CD14-positive monocyte (primary cell): ENCODE data around the gene PVALEF. TPM values are rescaled to one million over a fixed set of nuclear protein-coding genes. Genes with fewer than 3 reads are reported as not detected.

Experiments used
- DNase-seq, 3 donors: peaks; one replicate each; pipeline ENCODE4 v3.0.0-alpha.2; 2011 to 2022
- H2AFZ ChIP-seq: 2 replicates; pipeline ENCODE4 v1.6.0; 2012; ENCODE audit warnings: mild to moderate bottlenecking, low read depth, low read length, inconsistent platforms; ENCODE audit not compliant: insufficient read depth, poor library complexity, severe bottlenecking
- H3K27ac ChIP-seq, 2 donors: 1 replicate in 1 of 2; 2 replicates in 1 of 2; pipeline ENCODE4 v1.5.1; 2012 to 2013; ENCODE audit warnings: low read length in 2 of 2, control low read depth in 1 of 2, inconsistent platforms in 1 of 2, low read depth in 1 of 2, mild to moderate bottlenecking in 1 of 2
- H3K27me3 ChIP-seq, 2 donors: one replicate each; pipeline versions ENCODE4 v1.6.0 to v1.6.1; 2011 to 2013; ENCODE audit warnings: low read length in 2 of 2; ENCODE audit not compliant: control insufficient read depth in 2 of 2, insufficient read depth in 2 of 2
- H3K36me3 ChIP-seq, 2 donors: replicated peaks in 1 of 2; 1 replicate in 1 of 2; 2 replicates in 1 of 2; pipeline versions ENCODE4 v1.5.1 to v1.6.1; 2012 to 2013; ENCODE audit warnings: low read length in 2 of 2, control low read depth in 1 of 2, inconsistent platforms in 1 of 2, mild to moderate bottlenecking in 1 of 2; ENCODE audit not compliant: insufficient read depth in 2 of 2, control insufficient read depth in 1 of 2
- H3K4me1 ChIP-seq, 2 donors: 1 replicate in 1 of 2; 2 replicates in 1 of 2; pipeline versions ENCODE4 v1.5.1 to v1.6.1; 2012 to 2013; ENCODE audit warnings: low read length in 2 of 2, control low read depth in 1 of 2, inconsistent platforms in 1 of 2, mild to moderate bottlenecking in 1 of 2, moderate library complexity in 1 of 2; ENCODE audit not compliant: insufficient read depth in 2 of 2, control insufficient read depth in 1 of 2
- H3K4me2 ChIP-seq: replicated peaks from 2 replicates; pipeline ENCODE3; 2012; ENCODE audit warnings: low read length, moderate library complexity, mild to moderate bottlenecking; ENCODE audit not compliant: poor library complexity, severe bottlenecking; ENCODE audit errors: extremely low read depth
- H3K4me3 ChIP-seq, 3 experiments: fragments of 200-600 bp in 1 of 3; sonication (generic) in 1 of 3; replicated peaks in 1 of 3; 1 replicate in 2 of 3; 2 replicates in 1 of 3; pipeline ENCODE4 v1.5.1; 2011 to 2013; ENCODE audit warnings: low read length in 3 of 3, mild to moderate bottlenecking in 3 of 3, control low read depth in 2 of 3, low read depth in 2 of 3, inconsistent platforms in 1 of 3, moderate library complexity in 1 of 3
- H3K79me2 ChIP-seq: 2 replicates; pipeline ENCODE4 v1.6.0; 2012; ENCODE audit warnings: mild to moderate bottlenecking, control low read depth, inconsistent platforms, low read length, moderate library complexity; ENCODE audit not compliant: insufficient read depth
- H3K9ac ChIP-seq: 2 replicates; pipeline ENCODE4 v1.6.0; 2017; ENCODE audit warnings: low read length, mild to moderate bottlenecking; ENCODE audit not compliant: insufficient read depth, poor library complexity, severe bottlenecking
- H3K9me3 ChIP-seq, 2 donors: replicated peaks in 1 of 2; 1 replicate in 1 of 2; 2 replicates in 1 of 2; pipeline versions ENCODE4 v1.5.1 to v1.6.1; 2012 to 2013; ENCODE audit warnings: low read length in 2 of 2, control low read depth in 1 of 2; ENCODE audit not compliant: control insufficient read depth in 1 of 2, insufficient read depth in 1 of 2
- H4K20me1 ChIP-seq: 2 replicates; pipeline ENCODE4 v1.6.0; 2012; ENCODE audit warnings: mild to moderate bottlenecking, low read length, control low read depth, moderate library complexity; ENCODE audit not compliant: insufficient read depth
- H3K27ac Mint-ChIP-seq, 7 donors: one replicate each; pipeline ENCODE4 v1.8.0; 2020; ENCODE audit warnings: mild to moderate bottlenecking in 7 of 7, mixed read lengths in 7 of 7, moderate library complexity in 6 of 7, inconsistent platforms in 2 of 7
- H3K27me3 Mint-ChIP-seq, 3 donors: one replicate each; pipeline ENCODE4 v1.8.0; 2021 to 2022; ENCODE audit warnings: low read depth in 3 of 3, mild to moderate bottlenecking in 3 of 3, mixed read lengths in 3 of 3, moderate library complexity in 3 of 3, inconsistent platforms in 1 of 3
- H3K36me3 Mint-ChIP-seq, 2 donors: one replicate each; pipeline ENCODE4 v1.8.0; 2020; ENCODE audit warnings: mixed read lengths in 2 of 2, inconsistent platforms in 1 of 2, mild to moderate bottlenecking in 1 of 2
- H3K4me1 Mint-ChIP-seq: one replicate; pipeline ENCODE4 v1.8.0; 2020; ENCODE audit warnings: mild to moderate bottlenecking, mixed read lengths
- H3K4me3 Mint-ChIP-seq, 2 donors: one replicate each; pipeline ENCODE4 v1.8.0; 2020; ENCODE audit warnings: mild to moderate bottlenecking in 2 of 2, mixed read lengths in 2 of 2, moderate library complexity in 1 of 2
- H3K9me3 Mint-ChIP-seq, 7 donors: one replicate each; pipeline ENCODE4 v1.8.0; 2020 to 2022; ENCODE audit warnings: mixed read lengths in 7 of 7, mild to moderate bottlenecking in 6 of 7, moderate library complexity in 6 of 7, inconsistent platforms in 2 of 7
- CTCF ChIP-seq: fragments of 200-600 bp; IDR thresholded peaks from one replicate; pipeline ENCODE4 v1.8.0; 2022; ENCODE audit warnings: antibody characterized with exemption, mild to moderate bottlenecking
- WGBS: methylation state at CpG from one replicate; pipeline ENCODE4 v1.1.5; 2013; ENCODE audit warnings: missing lambda C conversion rate; ENCODE audit not compliant: insufficient coverage; 5-methylcytosine and 5-hydroxymethylcytosine counted together
- intact Hi-C, 2 donors: fragments of 100-400 bp; cut with micrococcal nuclease; formaldehyde crosslinking; loops; one replicate each; pipeline versions ENCODE4 v1.15.0 to v1.15.1; 2023
- polyA plus RNA-seq, 3 donors: library from polyadenylated mRNA; depleted of rRNA in 1 of 3; unstranded in 2 of 3; stranded (reverse) in 1 of 3; fragments of 300-500 nt in 2 of 3; fragments of >200 nt in 1 of 3; fragmentation: Illumina TruSeq in 2 of 3; gene quantifications; 1 replicate in 2 of 3; 2 replicates in 1 of 3; pipeline ENCODE4 v1.2.3, GENCODE V29; 2012 to 2021

PVALEF gene
- polyA plus RNA-seq, 3 donors, result not detected

- Histone ChIP-seq H3K36me3 (peaks cover 4 to 5% of the 10 kb centered on the region in 2 donors), H3K9me3 (no peaks in the 10 kb centered on the region), H3K4me1 (peaks cover 18 to 25% of the 10 kb centered on the region in 2 donors), H3K9ac (no peak overlapping the region), H3K79me2 (peaks cover 4% of the 10 kb centered on the region), H2AFZ (no peak overlapping the region), H3K27me3 (no peaks in the 10 kb centered on the region), H3K27ac (no peak overlapping the region), H3K4me3 (no peak overlapping the region), H3K4me2 (no peak overlapping the region), H4K20me1 (no peaks in the 10 kb centered on the region)
- 89% methylated on average over 7 of the region's 11 CpGs for WGBS
- H3K9me3 Mint-ChIP-seq, result no peaks in the 10 kb centered on the region
- intact Hi-C loops, result no loop called here
- H3K36me3 Mint-ChIP-seq, result peaks cover 13 to 29% of the 10 kb centered on the region in 2 donors
- DNase-seq, result no peak
- TF ChIP-seq CTCF, result no peak
- peaks cover 18% of the 10 kb centered on the region for H3K4me1 Mint-ChIP-seq
- peaks cover 0 to 5% (median 3%) of the 10 kb centered on the region in 3 donors for H3K27me3 Mint-ChIP-seq
- no peak overlapping the region for H3K27ac Mint-ChIP-seq
- no peak overlapping the region for H3K4me3 Mint-ChIP-seq
Observed at GRCh38 chr17:81218991-81219390, 53.7 kb downstream of the PVALEF start.

- Histone ChIP-seq H3K27ac (no peak overlapping the region), H3K4me3 (no peak overlapping the region), H3K4me1 (peaks cover 21 to 29% of the 10 kb centered on the region in 2 donors), H3K36me3 (peaks cover 4 to 5% of the 10 kb centered on the region in 2 donors), H3K4me2 (no peak overlapping the region), H3K79me2 (peaks cover 4% of the 10 kb centered on the region), H2AFZ (no peak overlapping the region), H4K20me1 (no peaks in the 10 kb centered on the region), H3K9me3 (no peaks in the 10 kb centered on the region), H3K27me3 (no peaks in the 10 kb centered on the region), H3K9ac (no peak overlapping the region)
- no peaks in the 10 kb centered on the region for H3K9me3 Mint-ChIP-seq
- intact Hi-C loops, result loop anchor here in 1 of 2 donors (5.0 to 10.0 kb wide), 2 partner anchors 77 to 185 kb away; partner anchors contain the start of gene BAIAP2
- no peak overlapping the region for H3K27ac Mint-ChIP-seq
- 94% methylated on average over 17 of the region's 24 CpGs for WGBS
- TF ChIP-seq CTCF, result no peak
- peaks cover 13 to 29% of the 10 kb centered on the region in 2 donors for H3K36me3 Mint-ChIP-seq
- peaks cover 0 to 5% (median 3%) of the 10 kb centered on the region in 3 donors for H3K27me3 Mint-ChIP-seq
- peaks cover 21% of the 10 kb centered on the region for H3K4me1 Mint-ChIP-seq
- no peak for DNase-seq
- no peak overlapping the region for H3K4me3 Mint-ChIP-seq
Observed at GRCh38 chr17:81219476-81220180, 54.3 kb downstream of the PVALEF start.
